ENCODE data around the gene GYPB. TPM values are rescaled to one million over a fixed set of nuclear protein-coding genes. Genes with fewer than 3 reads are reported as not detected.
"Not testable (repeated sequence)": the region's sequence is repeated elsewhere in the genome, so short reads cannot be mapped to it uniquely, and the experiment has no call there.

Gene GYPB
- polyA plus RNA-seq, 4 donors: 1.6 to 6.6 (median 2.1) TPM

DNA sequence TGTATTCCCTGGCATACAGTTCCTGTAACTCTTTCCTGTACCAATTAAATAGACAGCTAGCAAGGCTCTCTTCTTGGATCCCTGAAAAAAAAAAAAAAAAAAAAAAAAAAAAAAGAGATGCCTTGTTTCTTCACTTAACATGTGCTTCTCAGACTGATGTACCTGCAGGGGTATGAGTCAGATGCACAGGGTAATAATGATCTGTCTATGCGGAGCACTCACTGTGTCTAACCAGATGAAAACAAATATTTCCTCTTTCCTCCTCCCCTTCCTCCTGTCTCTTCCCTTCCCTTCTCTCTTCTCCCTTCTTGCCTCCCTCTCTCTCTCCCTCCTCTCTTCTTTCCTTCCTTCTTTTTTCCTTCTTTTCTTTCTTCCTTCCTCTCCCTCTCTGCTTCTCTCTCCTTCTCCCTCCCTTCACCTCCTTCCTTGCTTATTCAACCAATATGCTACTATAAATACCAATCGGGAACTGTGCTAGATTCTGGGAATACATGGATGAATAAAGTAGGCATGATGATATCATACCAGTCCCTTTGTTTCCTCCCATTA, 3.0 kb downstream of the GYPB start:
- not testable (repeated sequence) for DNase-seq (ENCODE audit: low read depth in 4 of 4, low spot score in 2 of 4)

DNA sequence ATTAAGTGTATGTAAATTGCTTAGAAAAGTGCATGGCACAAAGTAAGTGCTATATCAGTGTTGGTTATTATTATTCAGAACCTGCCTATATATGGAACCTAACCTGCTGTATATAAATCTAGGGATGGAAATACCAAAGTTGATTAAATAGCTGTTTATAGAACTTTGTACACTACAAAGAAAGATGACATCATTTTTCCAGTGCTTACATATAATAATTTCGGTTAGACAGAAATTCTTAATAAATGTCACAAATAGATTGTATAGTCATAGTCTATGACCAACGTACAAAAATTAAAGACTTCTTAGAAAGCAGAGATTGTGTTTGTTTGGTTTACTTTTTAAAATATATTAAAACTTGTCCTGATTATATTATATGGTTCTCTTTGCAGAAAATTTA, 4.4 kb downstream of the GYPB start:
- no peak for DNase-seq (ENCODE audit: low read depth in 4 of 4, low spot score in 2 of 4)

DNA sequence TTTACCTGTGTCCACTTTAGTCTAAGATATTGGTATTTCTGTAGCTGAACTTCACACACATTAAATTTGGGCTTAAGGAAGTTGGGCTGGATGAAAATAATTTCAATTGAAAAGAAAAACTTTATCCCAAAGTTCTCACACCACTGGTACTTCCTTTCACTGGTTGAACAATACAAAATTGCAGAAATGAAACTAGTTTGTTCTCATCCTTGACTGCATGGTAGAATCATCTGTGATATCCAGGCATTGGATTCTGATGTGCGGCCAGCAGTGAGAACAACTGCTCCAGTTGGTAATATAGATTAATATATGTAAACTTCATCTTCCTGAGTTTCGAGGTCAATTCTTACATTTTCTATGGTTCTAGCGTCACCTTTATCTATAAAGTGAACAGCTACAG, 10.6 kb downstream of the GYPB start:
- not testable (repeated sequence) for DNase-seq (ENCODE audit: low read depth in 4 of 4, low spot score in 2 of 4)

DNA sequence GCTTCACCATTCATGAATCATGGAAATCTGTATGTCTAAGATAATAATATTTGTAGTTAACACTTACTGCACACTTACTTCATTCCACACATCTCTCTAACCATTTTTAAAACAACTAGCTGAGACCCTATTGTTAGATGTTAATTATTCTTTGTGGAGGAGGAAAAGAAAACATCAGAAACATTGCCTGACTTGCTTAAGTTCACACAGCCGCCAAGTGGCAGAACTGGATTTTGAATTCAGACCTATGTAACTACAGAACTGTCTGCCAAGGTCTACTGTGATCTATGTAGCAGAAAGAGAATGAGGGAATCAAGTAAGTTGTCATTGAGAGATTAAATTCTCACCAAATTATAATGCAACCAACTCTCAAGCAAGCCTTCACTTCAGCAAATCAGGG, 11.2 kb downstream of the GYPB start:
- DNase-seq (ENCODE audit: low read depth in 4 of 4, low spot score in 2 of 4): not testable (repeated sequence)

DNA sequence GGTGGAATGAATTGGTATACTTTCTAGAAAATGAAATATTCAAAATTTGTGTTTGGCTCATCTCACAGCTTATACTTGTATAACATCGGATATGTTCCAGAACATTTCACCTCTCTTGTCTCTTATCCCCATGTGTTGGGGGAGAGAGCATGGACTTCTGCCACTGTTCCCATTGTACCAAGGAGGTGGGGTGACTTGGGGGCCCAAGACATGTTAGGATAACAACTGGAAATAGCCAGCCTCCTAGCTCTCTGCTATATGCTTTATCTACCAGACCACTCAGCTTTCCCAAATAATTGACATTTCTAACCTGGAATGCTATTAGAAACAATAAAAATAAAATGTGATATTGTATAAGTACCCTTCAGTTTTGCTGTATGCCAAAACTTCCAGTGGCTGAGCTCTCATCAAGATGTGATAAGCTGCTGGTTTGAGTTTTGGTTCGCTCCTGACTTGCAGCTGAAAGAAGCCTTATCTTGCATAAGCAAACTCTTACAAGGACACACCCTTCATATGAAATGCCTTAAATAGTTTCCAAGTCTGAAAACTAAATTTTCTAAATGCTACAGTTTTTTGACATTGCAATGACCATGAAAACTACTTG, 12.9 kb downstream of the GYPB start:
- not testable (repeated sequence) for DNase-seq (ENCODE audit: low read depth in 4 of 4, low spot score in 2 of 4)

DNA sequence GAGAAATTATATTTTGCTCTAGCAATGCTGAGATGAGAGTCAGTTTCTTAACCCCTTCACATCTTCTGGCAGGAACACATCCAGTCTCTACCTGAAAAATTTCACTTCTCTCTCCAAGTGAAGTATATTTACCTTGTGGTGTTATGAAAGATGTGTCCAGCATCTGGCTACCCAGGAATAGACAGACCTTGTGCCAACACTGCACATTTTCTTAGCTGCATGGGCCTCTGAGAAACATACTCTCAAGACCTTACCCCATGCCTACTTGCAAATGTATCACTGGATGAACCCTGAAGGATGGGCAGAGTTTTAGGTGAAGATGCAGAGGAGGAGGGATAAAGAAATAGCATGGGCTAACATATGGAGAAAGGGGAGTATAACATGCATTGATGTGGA, 13.6 kb downstream of the GYPB start:
- not testable (repeated sequence) for DNase-seq (ENCODE audit: low read depth in 4 of 4, low spot score in 2 of 4)

DNA sequence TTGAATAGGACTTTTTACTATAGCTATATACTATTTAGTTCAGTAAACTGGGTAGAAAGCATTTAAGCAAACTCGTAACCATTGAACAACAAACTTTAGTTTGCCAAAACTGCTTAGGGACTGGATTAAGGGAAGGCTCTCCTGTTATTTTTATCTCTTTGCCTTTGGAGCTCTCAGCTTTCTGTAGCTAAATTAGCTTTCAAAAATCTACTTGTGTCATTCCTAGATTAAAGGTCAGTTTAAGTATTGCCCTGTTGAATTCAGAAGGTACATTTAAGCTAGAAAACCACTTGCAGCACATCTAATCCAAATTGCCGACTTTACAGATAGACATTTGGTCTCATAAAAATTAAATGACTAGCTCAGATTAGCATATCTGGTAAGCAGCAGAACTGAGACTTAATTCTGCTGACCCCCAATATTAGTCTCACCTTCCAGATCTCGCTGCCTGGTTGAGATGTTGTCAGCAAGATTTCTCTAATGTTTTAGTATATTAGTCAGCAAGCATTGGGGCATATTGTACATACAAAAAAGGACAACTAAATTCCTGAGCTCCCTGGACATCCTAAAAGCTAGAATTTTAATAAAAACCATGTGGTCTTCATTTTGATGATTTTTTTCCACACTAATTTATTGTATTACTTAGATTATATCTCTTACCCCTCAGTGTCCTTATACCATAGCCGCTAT, 14.2 kb downstream of the GYPB start:
- DNase-seq (ENCODE audit: low read depth in 4 of 4, low spot score in 2 of 4): not testable (repeated sequence)

DNA sequence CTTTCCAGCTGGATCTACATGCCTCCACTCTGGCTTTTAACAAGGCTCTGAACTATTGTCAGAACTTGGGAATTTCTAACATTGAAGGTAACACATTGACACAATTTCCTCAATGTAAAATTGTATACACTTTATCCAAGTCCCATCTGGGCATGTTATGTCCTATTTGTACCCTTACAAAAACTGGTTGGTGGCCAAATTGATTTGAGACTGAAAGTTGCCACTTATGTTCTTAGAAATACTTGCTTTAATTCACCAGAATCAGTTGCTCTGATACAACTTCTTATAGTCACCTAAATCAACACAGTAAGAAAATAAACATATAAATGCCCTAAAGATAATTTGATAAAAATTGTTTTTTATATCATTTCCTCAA, 15.3 kb downstream of the GYPB start:
- DNase-seq (ENCODE audit: low read depth in 4 of 4, low spot score in 2 of 4): not testable (repeated sequence)

DNA sequence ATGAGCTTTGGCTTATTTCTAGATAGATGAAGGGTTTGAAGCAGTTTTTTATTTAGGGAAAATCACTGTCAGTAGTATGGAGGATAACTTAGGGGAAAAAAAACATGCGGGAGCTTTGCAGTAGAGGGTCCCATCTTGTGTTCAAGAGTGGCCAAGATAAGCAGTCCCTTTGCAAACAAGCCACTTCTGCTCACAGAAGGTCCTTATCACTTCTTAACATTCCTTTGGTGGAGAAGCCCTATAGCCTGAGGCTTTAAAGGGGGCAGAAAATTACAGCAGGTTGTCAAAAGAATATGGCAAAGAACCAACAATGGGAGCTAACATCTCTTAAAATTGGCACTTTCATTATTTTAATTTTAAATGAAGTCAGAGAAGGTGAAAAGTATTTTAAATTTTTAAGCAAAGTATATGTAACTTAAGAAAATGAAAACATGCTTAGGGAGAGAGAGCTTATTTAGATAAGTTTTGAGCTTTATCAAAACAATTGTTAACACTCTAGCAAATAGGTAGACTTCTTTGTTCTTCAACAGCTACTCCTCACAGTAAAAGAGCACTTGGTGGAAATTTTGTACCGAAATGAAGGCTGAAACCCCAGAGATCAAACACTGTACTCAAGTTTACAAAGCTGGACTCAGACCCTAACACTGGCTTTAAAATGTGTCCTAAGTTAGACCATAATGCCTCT, 15.8 kb downstream of the GYPB start:
- DNase-seq (ENCODE audit: low read depth in 4 of 4, low spot score in 2 of 4): not testable (repeated sequence)

DNA sequence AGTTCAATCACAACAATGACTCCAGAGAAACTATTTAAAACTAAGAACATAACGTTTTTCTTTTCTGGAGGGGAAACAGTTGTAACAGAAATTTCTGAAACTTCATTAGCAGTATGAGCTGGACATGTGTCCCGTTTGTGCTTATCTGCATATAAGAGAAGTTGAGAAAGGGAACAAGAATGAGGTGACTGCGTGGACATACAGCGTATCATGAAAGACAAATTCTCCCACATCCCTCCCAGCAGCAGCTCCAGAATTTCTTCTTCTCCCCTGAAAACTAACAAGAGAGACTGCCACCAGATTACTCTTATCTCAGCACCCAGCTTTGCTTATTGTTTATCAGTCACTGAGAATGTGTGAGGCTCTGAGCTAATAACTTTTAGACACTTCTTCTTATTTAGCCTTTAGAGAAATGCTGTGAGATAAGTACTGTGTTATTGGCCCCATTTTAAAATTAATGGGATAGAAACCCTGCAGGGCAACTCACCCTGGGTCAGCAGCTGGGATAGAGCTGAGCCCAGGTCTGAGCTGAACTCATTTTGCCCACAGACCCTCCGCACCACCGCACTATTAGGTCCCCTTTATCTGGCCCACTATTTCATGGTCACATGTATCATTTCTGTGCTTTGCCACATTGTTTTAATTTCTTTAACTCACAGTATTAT, 18.7 kb downstream of the GYPB start:
- DNase-seq (ENCODE audit: low read depth in 4 of 4, low spot score in 2 of 4): not testable (repeated sequence)

DNA sequence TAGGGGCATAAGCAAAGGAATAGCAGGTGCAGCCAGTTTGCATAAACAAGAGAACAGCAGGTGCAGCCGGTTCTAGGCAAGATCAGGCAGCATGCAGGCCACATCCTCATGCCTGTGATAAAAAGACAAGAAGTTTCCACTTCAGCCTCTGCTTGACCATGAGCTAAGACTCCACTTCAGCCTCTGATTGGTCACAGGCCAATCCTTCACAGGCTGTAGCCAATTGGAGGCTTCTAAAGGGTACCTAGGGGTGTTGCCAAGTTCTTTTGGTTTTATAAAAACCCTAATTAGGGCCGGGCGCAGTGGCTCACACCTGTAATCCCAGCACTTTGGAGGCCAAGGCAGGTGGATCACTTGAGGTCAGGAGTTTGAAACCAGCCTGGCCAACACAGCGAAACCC, 23.0 kb downstream of the GYPB start:
- not testable (repeated sequence) for DNase-seq (ENCODE audit: low read depth in 4 of 4, low spot score in 2 of 4)

DNA sequence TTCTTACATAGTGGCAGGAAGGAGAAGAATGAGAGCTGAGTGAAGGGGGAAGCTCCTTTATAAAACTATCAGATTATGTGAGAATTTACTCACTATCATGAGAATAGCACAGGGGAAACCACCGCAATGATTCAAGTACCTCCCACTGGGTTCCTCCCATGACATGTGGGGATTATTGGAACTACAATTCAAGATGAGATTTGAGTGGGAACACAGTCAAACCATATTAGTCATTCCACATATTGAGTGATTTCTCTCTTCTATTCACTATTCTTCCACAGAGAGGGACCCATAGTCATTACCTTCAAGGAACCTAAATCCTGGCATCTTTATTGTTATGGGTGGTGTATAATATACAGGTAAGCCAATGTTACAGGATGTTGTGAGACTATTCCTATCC, 27.4 kb downstream of the GYPB start:
- not testable (repeated sequence) for DNase-seq (ENCODE audit: low read depth in 4 of 4, low spot score in 2 of 4)

DNA sequence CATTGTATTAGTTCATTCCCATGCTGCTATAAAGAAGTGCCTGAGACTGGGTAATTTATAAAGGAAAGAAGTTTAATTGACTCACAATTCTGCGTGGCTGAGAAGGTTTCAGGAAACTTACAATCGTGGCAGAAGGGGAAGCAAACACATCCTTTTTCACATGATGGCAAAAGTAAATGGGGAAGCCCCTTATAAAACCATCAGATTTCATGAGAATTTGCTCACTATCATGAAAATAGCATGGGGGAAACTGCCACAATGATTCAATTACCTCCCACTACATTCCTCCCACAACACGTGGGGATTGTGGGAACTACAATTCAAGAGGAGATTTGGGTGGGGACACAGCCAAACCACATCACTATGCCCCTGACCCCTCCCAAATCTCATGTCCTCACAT, 28.5 kb downstream of the GYPB start:
- DNase-seq (ENCODE audit: low read depth in 4 of 4, low spot score in 2 of 4): not testable (repeated sequence)

DNA sequence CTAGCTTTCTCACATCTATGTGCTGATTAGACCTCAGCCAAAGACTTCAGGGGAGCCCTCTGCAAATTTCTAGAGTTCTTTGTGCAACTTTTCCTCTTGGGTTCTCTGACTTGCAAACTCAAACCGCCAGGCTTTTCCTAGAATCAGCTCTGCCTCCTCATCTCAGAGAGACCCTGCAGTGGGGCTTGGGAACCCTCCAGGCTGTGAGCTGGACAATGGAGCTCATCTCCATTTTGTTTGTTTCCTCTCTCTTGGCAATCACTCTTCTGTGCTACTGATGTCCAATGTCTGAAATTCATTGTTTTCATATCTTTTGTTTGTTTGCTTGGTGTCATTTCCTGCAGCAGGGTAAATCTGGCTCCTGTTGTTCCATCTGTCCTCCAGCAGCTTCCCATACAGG, 33.0 kb downstream of the GYPB start:
- DNase-seq (ENCODE audit: low read depth in 4 of 4, low spot score in 2 of 4): no peak

DNA sequence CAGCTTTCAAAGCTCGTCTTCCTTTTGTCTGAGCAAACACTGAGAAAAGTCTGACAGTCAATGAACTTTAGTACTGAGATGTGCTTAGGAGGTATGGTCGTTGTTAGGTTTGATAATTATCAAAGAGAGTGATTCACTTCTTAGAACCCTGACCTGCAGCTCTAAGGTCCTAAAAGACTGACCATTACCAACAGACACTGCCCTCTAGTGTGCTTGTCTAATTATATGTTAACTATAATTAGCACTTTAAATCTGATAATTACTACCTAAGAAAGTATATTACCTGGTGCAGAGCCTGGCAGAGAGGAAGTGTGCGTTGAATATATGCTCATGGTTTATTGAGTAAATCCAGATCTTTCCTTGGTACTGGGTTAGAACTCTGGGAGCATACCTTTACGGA, 38.4 kb downstream of the GYPB start:
- not testable (repeated sequence) for DNase-seq (ENCODE audit: low read depth in 4 of 4, low spot score in 2 of 4)

DNA sequence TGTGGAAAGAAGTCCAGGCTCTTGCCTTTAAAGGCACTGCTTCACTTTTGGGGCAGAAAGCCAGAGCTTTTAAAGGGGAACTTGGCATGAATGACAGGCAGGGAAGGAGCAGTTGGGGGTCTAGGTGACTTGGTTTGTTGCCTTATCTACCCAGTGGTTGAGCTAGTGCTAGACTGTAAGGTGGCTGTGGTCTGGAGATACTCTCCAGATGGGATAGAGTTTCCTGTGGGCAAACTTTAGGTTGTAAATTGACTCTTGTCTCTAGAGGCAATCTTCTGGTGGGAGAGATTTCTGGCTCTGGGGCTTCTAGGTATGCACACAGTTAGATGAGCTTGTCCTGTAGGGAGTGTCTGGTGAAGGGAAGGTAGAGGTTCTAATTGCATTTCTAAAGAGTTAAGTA, 43.7 kb downstream of the GYPB start:
- DNase-seq (ENCODE audit: low read depth in 4 of 4, low spot score in 2 of 4): not testable (repeated sequence)

DNA sequence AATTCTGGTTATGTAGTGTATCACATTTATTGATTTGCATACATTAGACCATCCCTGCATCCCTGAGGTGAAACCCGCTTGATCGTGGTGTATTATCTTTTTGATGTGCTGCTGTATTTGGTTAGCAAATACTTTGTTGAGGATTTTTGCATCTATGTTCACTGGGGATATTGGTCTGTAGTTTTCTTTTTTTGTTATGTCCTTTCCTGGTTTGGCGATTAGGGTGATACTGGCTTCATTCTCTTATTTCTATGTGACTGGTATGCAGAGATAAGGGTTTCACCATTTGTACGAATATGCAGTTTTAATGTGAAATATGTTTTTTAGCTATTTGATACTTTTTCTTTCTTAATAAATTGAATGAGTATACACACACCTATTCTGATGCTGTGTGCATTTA, 45.2 kb downstream of the GYPB start:
- DNase-seq (ENCODE audit: low read depth in 4 of 4, low spot score in 2 of 4): not testable (repeated sequence)

DNA sequence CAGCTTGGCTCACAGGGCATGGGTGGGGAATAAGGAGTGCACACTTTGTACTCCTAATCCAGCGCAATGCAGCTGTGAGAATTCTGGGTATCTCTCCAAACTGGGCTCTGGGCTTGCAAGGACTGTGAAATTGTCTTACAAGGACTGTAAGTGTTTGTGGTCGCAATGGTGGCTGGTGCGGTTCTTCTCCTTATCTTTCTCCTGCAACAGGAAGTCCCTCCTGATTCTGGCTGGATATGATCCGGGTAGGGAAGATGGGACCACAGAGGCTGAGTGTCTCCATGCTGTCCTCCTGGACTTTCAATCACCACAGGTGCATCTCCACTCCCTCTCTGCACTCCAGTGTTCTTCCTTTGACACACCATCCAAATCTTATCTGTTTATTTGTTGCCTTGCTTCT, 58.1 kb downstream of the GYPB start:
- DNase-seq (ENCODE audit: low read depth in 4 of 4, low spot score in 2 of 4): no peak

DNA sequence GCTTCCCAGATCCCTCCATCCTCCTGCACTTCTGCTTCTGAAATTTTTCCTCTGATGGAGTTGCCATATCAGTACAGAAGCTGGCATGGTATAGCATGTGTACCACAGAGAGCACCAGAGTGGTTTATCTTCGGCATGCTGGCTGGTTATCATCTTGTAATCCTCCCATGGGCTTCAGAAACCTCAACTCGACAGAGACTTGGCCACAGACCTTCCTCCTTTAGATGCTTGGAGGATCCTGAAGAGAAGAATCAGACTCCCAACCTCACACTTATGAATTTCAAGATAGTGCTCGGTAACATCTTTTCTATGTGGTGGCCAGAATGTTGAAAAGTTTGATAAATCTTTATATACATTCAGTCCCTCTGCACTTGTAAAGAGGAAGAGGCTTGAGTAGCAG, 63.9 kb downstream of the GYPB start:
- not testable (repeated sequence) for DNase-seq (ENCODE audit: low read depth in 4 of 4, low spot score in 2 of 4)

DNA sequence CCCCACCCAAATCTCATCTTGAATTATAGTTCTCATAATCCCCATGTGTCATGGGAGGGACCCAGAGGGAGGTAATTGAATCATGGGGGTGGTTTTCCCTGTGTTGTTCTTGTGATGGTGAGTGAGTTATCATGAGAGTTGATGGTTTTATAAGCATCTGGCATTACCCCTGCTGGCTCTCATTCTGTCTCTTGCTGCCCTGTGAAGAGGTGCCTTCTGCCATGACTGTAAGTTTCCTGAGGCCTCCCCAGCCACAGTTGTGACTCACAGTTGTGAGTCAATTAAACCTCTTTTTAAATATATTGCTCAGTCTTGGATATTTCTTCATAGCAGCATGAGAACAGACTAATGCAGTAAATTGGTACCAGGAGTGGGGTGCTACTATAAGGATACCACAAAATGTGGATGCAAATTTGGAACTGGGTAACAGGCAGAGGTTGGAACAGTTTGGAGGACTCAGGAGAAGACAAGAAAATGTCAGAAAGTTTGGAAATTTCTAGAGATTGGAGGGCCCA, 67.7 kb downstream of the GYPB start:
- DNase-seq (ENCODE audit: low read depth in 4 of 4, low spot score in 2 of 4): not testable (repeated sequence)

DNA sequence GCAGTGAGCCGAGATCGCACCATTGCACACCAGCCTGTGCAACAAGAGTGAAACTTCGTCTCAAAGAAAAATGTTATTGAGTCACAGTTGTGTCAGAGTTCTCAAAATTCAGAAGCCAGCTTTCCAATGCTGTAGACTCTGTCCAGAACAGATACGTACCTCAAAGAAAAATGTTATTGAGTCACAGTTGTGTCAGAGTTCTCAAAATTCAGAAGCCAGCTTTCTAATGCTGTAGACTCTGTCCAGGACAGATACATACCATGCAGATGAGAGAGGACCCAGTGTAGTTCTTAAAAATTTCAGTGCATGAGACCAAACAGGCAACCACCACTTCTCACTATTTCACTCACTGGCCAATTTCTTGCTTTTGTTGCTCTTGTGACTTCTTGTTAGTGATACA, 68.2 kb downstream of the GYPB start:
- not testable (repeated sequence) for DNase-seq (ENCODE audit: low read depth in 4 of 4, low spot score in 2 of 4)

All from left renal cortex interstitium (tissue), 4 donors.